Omental fat pad (tissue), 4 donors: Measurements from ENCODE around the gene KLHL35. TPM values are rescaled to one million over a fixed set of nuclear protein-coding genes. Genes with fewer than 3 reads are reported as not detected.
A peak's percentile ranks its signal among the peaks of the same experiment; 100 is the strongest.

Experiments
- ATAC-seq: fragments of 150-250 bp; one replicate; pipeline ENCODE4 v1.9.1; 2016; ENCODE audit warnings: mild to moderate bottlenecking, moderate library complexity; ENCODE audit not compliant: low FRiP score
- DNase-seq: peaks from one replicate; pipeline ENCODE4 v3.0.0-alpha.2; 2019; ENCODE audit warnings: low spot score
- total RNA-seq, 4 donors: library from RNA; depleted of rRNA; stranded (reverse); fragments of >200 nt; gene quantifications; one replicate each; pipeline ENCODE4 v1.1.0, GENCODE V29; 2016
- TF ChIP-seq, protein P1 (sequence below), 3 donors: fragments of 450-650 bp; IDR thresholded peaks; one replicate each; pipeline ENCODE4 v1.5.1; 2016 to 2017; ENCODE audit warnings: antibody characterized with exemption in 3 of 3, mild to moderate bottlenecking in 3 of 3, moderate library complexity in 2 of 3

KLHL35 gene
- total RNA-seq, 4 donors from 2014 or later = 1.3 to 2.4 (median 1.8) TPM; not detected in 1

DNA sequence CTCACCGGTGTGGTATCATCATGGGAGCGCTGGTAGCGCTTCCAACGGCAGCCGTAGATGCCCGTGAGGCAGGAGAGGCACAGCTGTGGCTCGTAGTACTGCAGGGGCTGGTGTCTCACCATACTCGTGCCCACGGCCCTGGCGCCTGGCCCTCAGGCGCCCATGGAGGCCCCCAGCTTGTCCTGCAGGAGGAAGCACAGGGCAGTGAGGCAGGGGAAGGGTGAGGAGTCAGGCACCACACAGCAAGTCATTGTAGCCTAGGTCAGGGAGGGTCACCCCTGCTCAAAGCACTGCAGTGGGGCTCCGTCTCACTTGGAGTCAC is 44.6 kb upstream of the KLHL35 start:
- ATAC-seq (no peak), DNase-seq (no peak)

DNA sequence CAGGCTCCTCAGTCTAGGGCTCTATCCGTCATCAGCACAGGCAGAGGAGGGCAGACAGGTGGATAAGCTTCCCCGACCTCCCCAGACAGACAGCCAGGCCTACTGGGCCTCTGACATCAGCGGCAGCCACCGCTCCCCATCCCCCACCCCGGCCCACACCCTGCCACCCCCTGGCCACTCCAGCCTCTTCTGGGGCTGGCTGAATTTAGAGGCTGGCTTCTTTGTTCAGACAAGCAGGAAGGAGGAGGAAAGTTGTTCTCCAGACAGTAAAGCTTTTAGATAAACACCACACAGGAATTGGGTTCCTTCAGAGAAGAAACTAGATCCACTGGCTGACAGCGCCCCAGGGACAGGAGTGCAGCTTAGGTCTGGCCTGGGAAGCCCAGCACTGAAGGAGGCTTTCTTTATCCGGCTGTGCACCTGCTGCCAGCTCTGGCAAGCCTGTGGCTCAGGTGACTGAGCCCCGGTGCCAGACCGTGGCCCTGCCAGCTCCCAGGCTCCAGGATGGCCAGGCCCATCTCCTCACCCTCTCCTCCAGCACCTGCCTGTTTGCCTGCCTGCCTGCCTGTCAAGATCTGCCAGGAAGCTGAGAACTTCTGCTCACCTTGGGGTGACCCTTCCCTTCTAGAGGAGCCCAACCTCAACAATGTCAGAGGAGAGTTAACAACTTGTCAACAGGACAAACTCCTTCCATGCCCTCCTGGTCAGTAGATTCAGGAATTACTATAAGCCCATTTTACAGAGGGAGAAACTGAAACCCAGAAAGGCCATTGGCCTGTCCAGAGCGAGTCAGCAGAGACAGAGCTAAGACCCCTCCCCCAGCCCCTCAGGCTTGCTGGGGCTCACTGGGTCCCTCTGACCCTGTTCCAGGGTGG is 44.0 kb upstream of the KLHL35 start:
- TF ChIP-seq, protein P1, sequence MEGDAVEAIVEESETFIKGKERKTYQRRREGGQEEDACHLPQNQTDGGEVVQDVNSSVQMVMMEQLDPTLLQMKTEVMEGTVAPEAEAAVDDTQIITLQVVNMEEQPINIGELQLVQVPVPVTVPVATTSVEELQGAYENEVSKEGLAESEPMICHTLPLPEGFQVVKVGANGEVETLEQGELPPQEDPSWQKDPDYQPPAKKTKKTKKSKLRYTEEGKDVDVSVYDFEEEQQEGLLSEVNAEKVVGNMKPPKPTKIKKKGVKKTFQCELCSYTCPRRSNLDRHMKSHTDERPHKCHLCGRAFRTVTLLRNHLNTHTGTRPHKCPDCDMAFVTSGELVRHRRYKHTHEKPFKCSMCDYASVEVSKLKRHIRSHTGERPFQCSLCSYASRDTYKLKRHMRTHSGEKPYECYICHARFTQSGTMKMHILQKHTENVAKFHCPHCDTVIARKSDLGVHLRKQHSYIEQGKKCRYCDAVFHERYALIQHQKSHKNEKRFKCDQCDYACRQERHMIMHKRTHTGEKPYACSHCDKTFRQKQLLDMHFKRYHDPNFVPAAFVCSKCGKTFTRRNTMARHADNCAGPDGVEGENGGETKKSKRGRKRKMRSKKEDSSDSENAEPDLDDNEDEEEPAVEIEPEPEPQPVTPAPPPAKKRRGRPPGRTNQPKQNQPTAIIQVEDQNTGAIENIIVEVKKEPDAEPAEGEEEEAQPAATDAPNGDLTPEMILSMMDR (IDR thresholded peaks at IDR 0.05) = no peak
- ATAC-seq = no peak

More for the DNA sequence above, 44.6 kb upstream of the KLHL35 start:
- TF ChIP-seq, protein P1 (IDR thresholded peaks at IDR 0.05) = no peak

GRCh38 chr11:75475767-75476650 is 43.0 kb upstream of the KLHL35 start:
- peak; percentile 9 for ATAC-seq
- peak; percentile 31 for DNase-seq
- TF ChIP-seq, protein P1 (IDR thresholded peaks at IDR 0.05) = no peak

More for the DNA sequence above, 44.0 kb upstream of the KLHL35 start:
- no peak for DNase-seq

- peak; percentile 49 for ATAC-seq
- TF ChIP-seq, protein P1 (IDR thresholded peaks at IDR 0.05) = no peak
- no peak for DNase-seq
These were observed 42.1 kb upstream of the KLHL35 start for GRCh38 chr11:75474878-75475766.

DNA sequence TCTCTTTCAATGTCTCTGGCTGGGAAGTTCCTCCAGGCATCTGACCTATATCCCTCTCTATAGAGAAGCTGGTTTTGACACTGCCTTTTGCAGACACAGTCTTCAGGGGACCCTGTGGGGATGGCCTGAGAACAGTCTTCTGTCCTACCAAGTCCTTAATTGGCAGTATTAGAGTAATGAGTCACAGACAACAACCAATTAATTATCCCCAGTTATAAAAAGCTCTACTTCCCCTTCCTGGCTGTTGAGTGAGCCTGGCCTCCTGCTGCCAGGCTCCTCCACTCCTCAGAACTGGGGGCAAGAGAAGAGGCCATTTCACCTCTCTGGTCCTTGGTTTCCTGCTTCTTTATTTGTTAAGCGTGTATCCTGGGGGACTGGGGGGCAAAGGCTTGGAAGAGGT is 41.2 kb upstream of the KLHL35 start:
- DNase-seq (no peak), ATAC-seq (no peak)
- TF ChIP-seq, protein P1 (IDR thresholded peaks at IDR 0.05) = no peak

DNA sequence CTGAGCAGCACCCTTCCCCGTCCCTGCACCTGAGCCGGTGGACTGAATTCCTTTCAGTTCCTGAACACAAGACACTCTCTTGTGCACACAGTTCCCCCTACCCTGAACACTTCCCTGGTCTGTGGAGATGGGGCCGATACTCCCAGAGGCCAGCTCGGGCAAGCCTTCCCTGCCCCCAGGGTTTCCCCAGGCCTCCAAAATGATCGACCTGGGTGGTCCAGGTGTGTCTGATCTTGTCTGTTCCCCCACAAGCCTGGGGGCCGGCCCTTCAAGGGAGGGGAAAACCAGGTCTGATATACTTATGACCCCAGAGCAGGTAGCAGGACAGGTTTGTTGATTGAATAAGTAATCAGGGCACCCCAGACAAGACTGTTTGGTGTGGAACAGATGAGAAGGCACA is 40.7 kb upstream of the KLHL35 start:
- ATAC-seq (no peak), DNase-seq (no peak)
- TF ChIP-seq, protein P1 (IDR thresholded peaks at IDR 0.05) = no peak
